ENCODE measurements around the gene CERS4. TPM values are rescaled to one million over a fixed set of nuclear protein-coding genes. Genes with fewer than 3 reads are reported as not detected.

Gene CERS4
- total RNA-seq, 1 experiment from 2014 or later = 28.1 TPM

- in situ Hi-C loops (cut with HindIII; ENCODE audit: low pct_unique_long_range_greater_than_20kb, low sequenced_read_pairs) = no loop called here
- DNase-seq (ENCODE audit: low read depth, low spot score) = peak; percentile 39
Observed at GRCh38 chr19:8304841-8305621, 95.9 kb downstream of the CERS4 start.

- in situ Hi-C loops (cut with HindIII; ENCODE audit: low pct_unique_long_range_greater_than_20kb, low sequenced_read_pairs) = no loop called here
- no peak for DNase-seq (ENCODE audit: low read depth, low spot score)
Observed at GRCh38 chr19:8305798-8306197, 96.6 kb downstream of the CERS4 start.

- DNase-seq (ENCODE audit: low read depth, low spot score) = no peak
- in situ Hi-C loops (cut with HindIII; ENCODE audit: low pct_unique_long_range_greater_than_20kb, low sequenced_read_pairs) = no loop called here
Observed at GRCh38 chr19:8306235-8307054, 97.3 kb downstream of the CERS4 start.

- no peak for DNase-seq (ENCODE audit: low read depth, low spot score)
- in situ Hi-C loops (cut with HindIII; ENCODE audit: low pct_unique_long_range_greater_than_20kb, low sequenced_read_pairs) = no loop called here
Observed at GRCh38 chr19:8307400-8307964, 98.3 kb downstream of the CERS4 start.

- in situ Hi-C loops (cut with HindIII; ENCODE audit: low pct_unique_long_range_greater_than_20kb, low sequenced_read_pairs) = no loop called here
- DNase-seq (ENCODE audit: low read depth, low spot score) = peak; percentile 89
Observed at GRCh38 chr19:8307965-8308866, 99.0 kb downstream of the CERS4 start, which contains the start of gene CD320. Gene CD320 (minus strand): TSS chr19:8308358. CDS start chr19:8308290, 68 bp downstream.

- DNase-seq (ENCODE audit: low read depth, low spot score) = no peak
- in situ Hi-C loops (cut with HindIII; ENCODE audit: low pct_unique_long_range_greater_than_20kb, low sequenced_read_pairs) = no loop called here
Observed at GRCh38 chr19:8308891-8309291, 99.7 kb downstream of the CERS4 start.

- no peak for DNase-seq (ENCODE audit: low read depth, low spot score)
- in situ Hi-C loops (cut with HindIII; ENCODE audit: low pct_unique_long_range_greater_than_20kb, low sequenced_read_pairs) = no loop called here
Observed at GRCh38 chr19:8310342-8311055, 101.3 kb downstream of the CERS4 start.

GRCh38 chr19:8311461-8312260 is 102.5 kb downstream of the CERS4 start:
- DNase-seq (ENCODE audit: low read depth, low spot score) = peak; percentile 46
- in situ Hi-C loops (cut with HindIII; ENCODE audit: low pct_unique_long_range_greater_than_20kb, low sequenced_read_pairs) = no loop called here

Other genes with a start within 250 kb of the CERS4 start
- 37.8 and 40.4 TPM in 2 replicates for gene ELAVL1, start 203.7 kb upstream of the CERS4 start, total RNA-seq (2014; rRNA removed; shearing (Covaris generic))
- gene CCL25, start 156.6 kb upstream of the CERS4 start, total RNA-seq (2014; rRNA removed; shearing (Covaris generic)) = not detected in 2 replicates
- not detected in 2 replicates for gene FBN3, start 59.8 kb upstream of the CERS4 start, total RNA-seq (2014; rRNA removed; shearing (Covaris generic))
- gene CD320, start 99.0 kb downstream of the CERS4 start, total RNA-seq (2014; rRNA removed; shearing (Covaris generic)) = 99.4 and 112 TPM in 2 replicates
- 46.4 and 57.1 TPM in 2 replicates for gene NDUFA7, start 112.0 kb downstream of the CERS4 start, total RNA-seq (2014; rRNA removed; shearing (Covaris generic))
- 786 and 875 TPM in 2 replicates for gene RPS28, start 112.1 kb downstream of the CERS4 start, total RNA-seq (2014; rRNA removed; shearing (Covaris generic))
- 0.11 and 0.24 TPM in 2 replicates for gene KANK3, start 133.9 kb downstream of the CERS4 start, total RNA-seq (2014; rRNA removed; shearing (Covaris generic))
- 0.45 TPM in 1 of 2 replicates, not detected in the other for gene ANGPTL4, start 154.8 kb downstream of the CERS4 start, total RNA-seq (2014; rRNA removed; shearing (Covaris generic))
- 5.5 and 6.4 TPM in 2 replicates for gene RAB11B, start 181.0 kb downstream of the CERS4 start, total RNA-seq (2014; rRNA removed; shearing (Covaris generic))
- 16.6 and 17.8 TPM in 2 replicates for gene MARCHF2, start 203.9 kb downstream of the CERS4 start, total RNA-seq (2014; rRNA removed; shearing (Covaris generic))
- gene HNRNPM, start 235.6 kb downstream of the CERS4 start, total RNA-seq (2014; rRNA removed; shearing (Covaris generic)) = 56.1 and 66.5 TPM in 2 replicates